ENCODE measurements around the gene SLC9A5.

The SLC9A5 gene

GRCh38 chr16:67317853-67318252 lies 69.1 kb downstream of the SLC9A5 start:
- no peak for DNase-seq
